ENCODE measurements around the gene MRGPRX1. TPM values are rescaled to one million over a fixed set of nuclear protein-coding genes. Genes with fewer than 3 reads are reported as not detected.

The MRGPRX1 gene
- total and polyA plus RNA-seq, 2 of the 13 experiments (the other 11 are each of a cell fraction or from before 2014, with no cell fraction given), result not detected

GRCh38 chr11:18934195-18934814, 4.9 kb downstream of the MRGPRX1 start (continued):
- TF ChIP-seq HNF1A (IDR thresholded peaks at IDR 0.05; ENCODE audit: low read depth) (no peak), HNF1A (CRISPR knock-in tag; IDR thresholded peaks at IDR 0.05; ENCODE audit: borderline replicate concordance) (no peak), REST (IDR thresholded peaks at IDR 0.05; ENCODE audit: borderline replicate concordance in 1 of 2, low read depth in 1 of 2, low read length in 2 of 2) (no peak), BORCS8-MEF2B (CRISPR knock-in tag; IDR thresholded peaks at IDR 0.05) (no peak), HOXA7 (CRISPR knock-in tag; IDR thresholded peaks at IDR 0.05) (no peak), ZNF430 (CRISPR knock-in tag; IDR thresholded peaks at IDR 0.05) (no peak), GLI4 (CRISPR knock-in tag; IDR thresholded peaks at IDR 0.05; ENCODE audit: borderline replicate concordance) (no peak), ZNF572 (CRISPR knock-in tag; IDR thresholded peaks at IDR 0.05) (no peak), NR2C2 (CRISPR knock-in tag; IDR thresholded peaks at IDR 0.05; ENCODE audit: borderline replicate concordance) (no peak), THAP8 (CRISPR knock-in tag; IDR thresholded peaks at IDR 0.05; ENCODE audit: borderline replicate concordance) (no peak), ZMYM4 (CRISPR knock-in tag; IDR thresholded peaks at IDR 0.05) (no peak)

Measured in HepG2 (cell line).